ENCODE measurements around the gene SPNS2. TPM values are rescaled to one million over a fixed set of nuclear protein-coding genes. Genes with fewer than 3 reads are reported as not detected.

The SPNS2 gene
- total RNA-seq, 4 donors from 2014 or later = 6.0 to 46.0 (median 22.6) TPM

GRCh38 chr17:4558347-4558971 lies 59.8 kb downstream of the SPNS2 start:
- TF ChIP-seq CTCF (IDR thresholded peaks at IDR 0.05) = no peak
- no peak for DNase-seq (ENCODE audit: low spot score)
- ATAC-seq (ENCODE audit: low FRiP score) = no peak

- DNase-seq (ENCODE audit: low spot score) = no peak
- TF ChIP-seq CTCF (IDR thresholded peaks at IDR 0.05) = no peak
- ATAC-seq (ENCODE audit: low FRiP score) = no peak
Observed at GRCh38 chr17:4559139-4559791, 60.6 kb downstream of the SPNS2 start.

- no peak for DNase-seq (ENCODE audit: low spot score)
- no peak for TF ChIP-seq CTCF (IDR thresholded peaks at IDR 0.05)
- no peak for ATAC-seq (ENCODE audit: low FRiP score)
Observed at GRCh38 chr17:4559966-4560365, 61.3 kb downstream of the SPNS2 start.

DNA sequence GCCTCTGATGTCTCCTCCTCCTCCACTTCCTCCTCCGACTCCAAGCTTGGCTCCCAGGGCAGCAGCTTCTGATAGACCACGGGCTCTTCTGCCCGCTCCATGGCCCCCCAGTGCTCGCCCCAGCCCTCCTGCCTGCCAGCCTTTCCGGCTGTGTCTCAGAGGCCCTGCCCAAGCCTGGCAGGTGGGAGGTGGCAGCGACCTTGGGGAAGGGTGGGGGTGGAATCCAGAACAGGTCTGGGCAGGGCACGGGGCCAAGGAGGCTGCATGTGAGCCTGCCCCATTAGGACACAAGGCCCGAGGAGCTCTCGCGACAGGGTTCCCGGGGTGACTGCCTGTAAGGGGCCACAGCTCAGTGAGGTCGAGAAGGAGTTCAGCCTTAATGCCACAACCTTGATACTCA lies 61.7 kb downstream of the SPNS2 start, which contains the start of gene GGT6:
Gene GGT6, minus strand, starts transcription at position 157 of the 400 bp plus-strand sequence. Its CDS starts 56 bp downstream, at position 101.
- no peak for TF ChIP-seq CTCF (IDR thresholded peaks at IDR 0.05)
- ATAC-seq (ENCODE audit: low FRiP score) (no peak), DNase-seq (ENCODE audit: low spot score) (no peak)

DNA sequence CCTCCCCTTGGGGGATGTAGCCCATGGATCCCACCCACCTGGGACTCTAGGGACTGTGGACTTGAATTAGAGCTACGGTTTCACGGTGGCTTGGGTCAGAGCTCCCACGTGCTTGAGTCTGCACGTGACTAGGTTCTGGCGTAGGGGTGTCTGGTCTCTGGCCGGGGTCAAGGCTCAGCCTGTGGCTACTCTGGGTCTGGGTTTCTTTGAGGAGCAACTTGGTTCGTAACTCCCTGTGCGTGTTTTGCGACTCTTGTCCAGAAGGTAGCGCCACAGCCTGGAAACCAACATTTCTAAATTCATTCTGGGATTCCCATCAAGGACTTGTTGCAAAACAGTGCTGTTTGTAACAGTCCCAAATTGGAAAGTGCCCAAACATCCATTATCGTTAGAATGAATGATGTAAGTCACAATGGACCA lies 62.2 kb downstream of the SPNS2 start:
- DNase-seq (ENCODE audit: low spot score) (no peak), ATAC-seq (ENCODE audit: low FRiP score) (no peak)
- no peak for TF ChIP-seq CTCF (IDR thresholded peaks at IDR 0.05)

GRCh38 chr17:4562015-4562969 lies 63.6 kb downstream of the SPNS2 start:
- no peak for TF ChIP-seq CTCF (IDR thresholded peaks at IDR 0.05)
- ATAC-seq (ENCODE audit: low FRiP score) = no peak
- no peak for DNase-seq (ENCODE audit: low spot score)

Measured in omental fat pad (tissue), 4 donors.